ENCODE data around the gene DAB2IP.
"Not testable (repeated sequence)": the region's sequence is repeated elsewhere in the genome, so short reads cannot be mapped to it uniquely, and the experiment has no call there.

The DAB2IP gene

GRCh38 chr9:121739971-121740370 is 88.5 kb downstream of the DAB2IP start:
- no peaks in the 10 kb centered on the region for H3K27me3 ChIP-seq (ENCODE audit: low read depth, low read length)
- H3K4me1 ChIP-seq (ENCODE audit: low read length), result peaks cover 39% of the 10 kb centered on the region
- no peaks in the 10 kb centered on the region for H3K79me2 ChIP-seq (ENCODE audit: low read length)
- no peak overlapping the region for H2AFZ ChIP-seq (ENCODE audit: low read depth, low read length)
- H3K4me2 ChIP-seq (ENCODE audit: low read length), result no peak overlapping the region
- H3K9me3 ChIP-seq (ENCODE audit: insufficient read depth, low read length), result no peaks in the 10 kb centered on the region
- H3K27ac ChIP-seq (ENCODE audit: low read length), result no peak overlapping the region
- H3K9ac ChIP-seq (ENCODE audit: low read length), result no peak overlapping the region
- TF ChIP-seq CTCF (IDR thresholded peaks at IDR 0.05; ENCODE audit: low read depth, low read length), result no peak
- TF ChIP-seq EZH2phosphoT487 (IDR thresholded peaks at IDR 0.05; ENCODE audit: low read depth), result no peak
- H3K4me3 ChIP-seq (ENCODE audit: low read length), result no peak overlapping the region
- H3K36me3 ChIP-seq (replicated peaks; ENCODE audit: low read depth, low read length), result no peaks in the 10 kb centered on the region
- H4K20me1 ChIP-seq (ENCODE audit: insufficient read depth, low read length), result no peaks in the 10 kb centered on the region

- H3K27ac ChIP-seq (ENCODE audit: low read length), result no peak overlapping the region
- no peaks in the 10 kb centered on the region for H3K9me3 ChIP-seq (ENCODE audit: insufficient read depth, low read length)
- H2AFZ ChIP-seq (ENCODE audit: low read depth, low read length), result no peak overlapping the region
- no peak for TF ChIP-seq EZH2phosphoT487 (IDR thresholded peaks at IDR 0.05; ENCODE audit: low read depth)
- no peak for TF ChIP-seq CTCF (IDR thresholded peaks at IDR 0.05; ENCODE audit: low read depth, low read length)
- no peaks in the 10 kb centered on the region for H3K36me3 ChIP-seq (replicated peaks; ENCODE audit: low read depth, low read length)
- no peaks in the 10 kb centered on the region for H4K20me1 ChIP-seq (ENCODE audit: insufficient read depth, low read length)
- H3K27me3 ChIP-seq (ENCODE audit: low read depth, low read length), result no peaks in the 10 kb centered on the region
- no peak overlapping the region for H3K9ac ChIP-seq (ENCODE audit: low read length)
- no peak overlapping the region for H3K4me2 ChIP-seq (ENCODE audit: low read length)
- H3K4me1 ChIP-seq (ENCODE audit: low read length), result peaks cover 34% of the 10 kb centered on the region
- no peaks in the 10 kb centered on the region for H3K79me2 ChIP-seq (ENCODE audit: low read length)
- H3K4me3 ChIP-seq (ENCODE audit: low read length), result no peak overlapping the region
These were observed 89.9 kb downstream of the DAB2IP start for GRCh38 chr9:121741228-121741918.

- H4K20me1 ChIP-seq (ENCODE audit: insufficient read depth, low read length); H3K36me3 ChIP-seq (replicated peaks; ENCODE audit: low read depth, low read length); H3K9ac ChIP-seq (ENCODE audit: low read length); H3K4me2 ChIP-seq (ENCODE audit: low read length); H3K4me3 ChIP-seq (ENCODE audit: low read length); H2AFZ ChIP-seq (ENCODE audit: low read depth, low read length); H3K79me2 ChIP-seq (ENCODE audit: low read length); H3K27me3 ChIP-seq (ENCODE audit: low read depth, low read length); H3K9me3 ChIP-seq (ENCODE audit: insufficient read depth, low read length); H3K27ac ChIP-seq (ENCODE audit: low read length): not testable (repeated sequence)
- peaks cover 34% of the 10 kb centered on the region for H3K4me1 ChIP-seq (ENCODE audit: low read length)
These were observed 90.5 kb downstream of the DAB2IP start for GRCh38 chr9:121741919-121742283.

GRCh38 chr9:121742923-121743322 is 91.5 kb downstream of the DAB2IP start:
- H3K36me3 ChIP-seq (replicated peaks; ENCODE audit: low read depth, low read length), result no peaks in the 10 kb centered on the region
- H3K4me1 ChIP-seq (ENCODE audit: low read length), result peaks cover 25% of the 10 kb centered on the region
- no peak for TF ChIP-seq CTCF (IDR thresholded peaks at IDR 0.05; ENCODE audit: low read depth, low read length)
- no peak for TF ChIP-seq EZH2phosphoT487 (IDR thresholded peaks at IDR 0.05; ENCODE audit: low read depth)
- no peaks in the 10 kb centered on the region for H4K20me1 ChIP-seq (ENCODE audit: insufficient read depth, low read length)
- H3K79me2 ChIP-seq (ENCODE audit: low read length), result no peaks in the 10 kb centered on the region
- no peaks in the 10 kb centered on the region for H3K27me3 ChIP-seq (ENCODE audit: low read depth, low read length)
- H3K4me3 ChIP-seq (ENCODE audit: low read length), result no peak overlapping the region
- no peaks in the 10 kb centered on the region for H3K9me3 ChIP-seq (ENCODE audit: insufficient read depth, low read length)
- no peak overlapping the region for H3K27ac ChIP-seq (ENCODE audit: low read length)
- no peak overlapping the region for H3K4me2 ChIP-seq (ENCODE audit: low read length)
- H3K9ac ChIP-seq (ENCODE audit: low read length), result no peak overlapping the region
- no peak overlapping the region for H2AFZ ChIP-seq (ENCODE audit: low read depth, low read length)

All from OCI-LY3 (cell line).